GM12891 (cell line): ENCODE measurements around the gene PPP1R36.

Experiments used
- POLR2A ChIP-seq: IDR thresholded peaks from 2 replicates; pipeline ENCODE4 v1.6.1; 2011; ENCODE audit warnings: low read depth, low read length, control low read depth
- POLR2AphosphoS5 ChIP-seq: IDR thresholded peaks from 2 replicates; pipeline ENCODE4 v1.6.1; 2011; ENCODE audit warnings: low read depth, low read length, control low read depth
- POU2F2 ChIP-seq: IDR thresholded peaks from 2 replicates; pipeline ENCODE4 v1.6.1; 2011; ENCODE audit warnings: low read depth, mild to moderate bottlenecking, control low read depth, low read length, moderate library complexity
- TAF1 ChIP-seq: IDR thresholded peaks from 2 replicates; pipeline ENCODE4 v1.6.1; 2011; ENCODE audit warnings: low read depth, low read length, control low read depth

- TF ChIP-seq POLR2A (no peak), POLR2AphosphoS5 (peak; percentile 49; the same call in 1 of the 2 replicates), TAF1 (peak; percentile 77; the same call in 1 of the 2 replicates), POU2F2 (peak; percentile 67)
These were observed 46.1 kb upstream of the PPP1R36 start, which contains the start of gene ZBTB25 for GRCh38 chr14:64503434-64504309.
